HepG2 (cell line): Measurements from ENCODE around the gene DHH. TPM values are rescaled to one million over a fixed set of nuclear protein-coding genes. Genes with fewer than 3 reads are reported as not detected.

Experiments
- ATAC-seq: fragments of 200-7000 bp; cut with Tn5 transposase; 3 replicates; pipeline ENCODE4 v1.9.1; 2020; ENCODE audit warnings: mild to moderate bottlenecking, moderate library complexity
- BruUV-seq: library from RNA; stranded (reverse); fragments of 400-500 nt; replicated peaks from 2 replicates; lab custom pipeline; 2021; lab: Mats Ljungman, UMichigan
- CTCF ChIA-PET: fragments of 300-600 bp; formaldehyde crosslinking; extraction: SDS; loops from one replicate; lab custom pipeline; 2021; ENCODE audit warnings: low total read pairs, inconsistent platforms, low intra/inter-chr PET ratio; lab: Yijun Ruan, JAX
- POLR2A ChIA-PET: fragments of 350-600 bp; sonication (Branson Sonifier 250); formaldehyde crosslinking; loops from one replicate; lab custom pipeline; 2020; ENCODE audit warnings: antibody characterized with exemption, inconsistent platforms; lab: Yijun Ruan, JAX
- DNase-seq: peaks from one replicate; pipeline ENCODE4 v3.0.0-alpha.2; 2015; ENCODE audit warnings: low spot score
- FAIRE-seq: peaks from 3 replicates; lab custom pipeline; 2011; peaks lifted over from hg19 to GRCh38; lab: Jason Lieb, UNC
- H2AFZ ChIP-seq: one replicate; pipeline ENCODE4 v1.6.1; 2011; ENCODE audit warnings: low read length, inconsistent platforms
- H3K27ac ChIP-seq: fragments of 300-600 bp; 3 replicates; pipeline ENCODE4 v1.8.0; 2011; ENCODE audit warnings: mixed run types, mild to moderate bottlenecking, mixed read lengths, low read length, inconsistent platforms; ENCODE audit not compliant: insufficient read depth; ENCODE audit errors: extremely low read length
- H3K27me3 ChIP-seq, 2 experiments: fragments of 200-600 bp in 1 of 2; 2 replicates in 1 of 2; 3 replicates in 1 of 2; pipeline versions ENCODE4 v1.6.0 to v1.8.0; 2011; ENCODE audit warnings: low read length in 2 of 2, mild to moderate bottlenecking in 2 of 2, moderate library complexity in 2 of 2, inconsistent platforms in 1 of 2; ENCODE audit not compliant: insufficient read depth in 2 of 2, control insufficient read depth in 1 of 2
- H3K36me3 ChIP-seq, 2 experiments: fragments of 200-600 bp in 1 of 2; replicated peaks in 1 of 2; 2 replicates in 1 of 2; 3 replicates in 1 of 2; pipeline versions ENCODE4 v1.5.1 to v1.8.0; 2011; ENCODE audit warnings: low read length in 2 of 2, inconsistent platforms in 1 of 2; ENCODE audit not compliant: insufficient read depth in 2 of 2, control insufficient read depth in 1 of 2
- H3K4me1 ChIP-seq: 2 replicates; pipeline ENCODE4 v1.5.1; 2012; ENCODE audit warnings: low read length, inconsistent platforms; ENCODE audit not compliant: insufficient read depth
- H3K4me2 ChIP-seq: 2 replicates; pipeline ENCODE4 v1.6.0; 2011; ENCODE audit warnings: low read depth, low read length, inconsistent platforms
- H3K4me3 ChIP-seq, 3 experiments: fragments of 200-600 bp in 1 of 3; sonication (generic), shearing (Covaris generic) in 1 of 3; replicated peaks in 1 of 3; 2 replicates each; pipeline ENCODE4 v1.5.1; 2011 to 2016; ENCODE audit warnings: low read length in 3 of 3, inconsistent platforms in 2 of 3, low read depth in 2 of 3, mild to moderate bottlenecking in 2 of 3, control low read depth in 1 of 3, mixed read lengths in 1 of 3; ENCODE audit not compliant: insufficient read depth in 1 of 3
- H3K79me2 ChIP-seq: one replicate; pipeline ENCODE4 v1.6.1; 2011; ENCODE audit warnings: low read length, inconsistent platforms; ENCODE audit not compliant: insufficient read depth
- H3K9ac ChIP-seq: 2 replicates; pipeline ENCODE4 v1.6.0; 2011; ENCODE audit warnings: mild to moderate bottlenecking, low read depth, low read length, inconsistent platforms; ENCODE audit not compliant: insufficient read depth
- H3K9me3 ChIP-seq: 2 replicates; pipeline ENCODE4 v1.5.1; 2012; ENCODE audit warnings: mild to moderate bottlenecking, low read length
- H4K20me1 ChIP-seq: 2 replicates; pipeline ENCODE4 v1.6.0; 2011; ENCODE audit warnings: inconsistent platforms, mild to moderate bottlenecking, low read length, moderate library complexity; ENCODE audit not compliant: insufficient read depth
- ARHGAP35 ChIP-seq: sonication (generic); formaldehyde crosslinking; IDR thresholded peaks from 2 replicates; pipeline ENCODE4 v1.9.0; 2022; ENCODE audit warnings: mild to moderate bottlenecking, inconsistent platforms, moderate library complexity, missing genetic modification reagents, borderline replicate concordance
- ARNT2 ChIP-seq: sonication (generic); formaldehyde crosslinking; IDR thresholded peaks from 2 replicates; pipeline ENCODE4 v1.8.0; 2022; ENCODE audit warnings: mild to moderate bottlenecking, low read depth, missing genetic modification reagents, moderate library complexity
- EEA1 ChIP-seq: sonication (generic); formaldehyde crosslinking; IDR thresholded peaks from 2 replicates; pipeline ENCODE4 v1.5.1; 2020; ENCODE audit warnings: mild to moderate bottlenecking, missing genetic modification reagents, borderline replicate concordance
- ELF4 ChIP-seq: sonication (generic); formaldehyde crosslinking; IDR thresholded peaks from 2 replicates; pipeline ENCODE4 v1.5.0; 2020; ENCODE audit warnings: missing genetic modification reagents, mild to moderate bottlenecking, moderate library complexity, borderline replicate concordance
- HHEX ChIP-seq: IDR thresholded peaks from 2 replicates; pipeline ENCODE4 v1.6.1; 2016; ENCODE audit warnings: control low read depth
- KDM4B ChIP-seq: sonication (generic); formaldehyde crosslinking; IDR thresholded peaks from 2 replicates; pipeline ENCODE4 v1.4.0; 2020; ENCODE audit warnings: missing genetic modification reagents
- MAZ ChIP-seq, 2 experiments: sonication (generic) in 1 of 2; formaldehyde crosslinking in 1 of 2; IDR thresholded peaks; 2 replicates each; pipeline versions ENCODE4 v1.5.0 to v1.6.1; 2012 to 2020; ENCODE audit warnings: low read depth in 2 of 2, mild to moderate bottlenecking in 2 of 2, borderline replicate concordance in 1 of 2, improper control_type of control experiment in 1 of 2, low read length in 1 of 2, missing genetic modification reagents in 1 of 2, moderate library complexity in 1 of 2
- PCBP1 ChIP-seq: fragments of 200-400 bp; formaldehyde crosslinking; IDR thresholded peaks from 2 replicates; pipeline ENCODE4 v1.6.1; 2017; ENCODE audit warnings: mild to moderate bottlenecking, low read depth, low read length, borderline replicate concordance
- PHF20 ChIP-seq: sonication (generic); formaldehyde crosslinking; IDR thresholded peaks from 2 replicates; pipeline ENCODE4 v1.5.0; 2020; ENCODE audit warnings: mild to moderate bottlenecking, missing genetic modification reagents
- RAD51 ChIP-seq: fragments of 450-650 bp; IDR thresholded peaks from 2 replicates; pipeline ENCODE4 v1.6.1; 2016; ENCODE audit warnings: borderline replicate concordance
- SALL1 ChIP-seq: sonication (generic); formaldehyde crosslinking; IDR thresholded peaks from 2 replicates; pipeline ENCODE4 v1.8.0; 2022; ENCODE audit warnings: mild to moderate bottlenecking, missing genetic modification reagents
- TAF1 ChIP-seq: sonication (generic); formaldehyde crosslinking; IDR thresholded peaks from 2 replicates; pipeline ENCODE4 v1.4.0; 2020; ENCODE audit warnings: missing genetic modification reagents
- ZMAT3 ChIP-seq: sonication (generic); formaldehyde crosslinking; conservative IDR thresholded peaks from 2 replicates; pipeline ENCODE4 v1.7.0; 2021; ENCODE audit warnings: missing genetic modification reagents
- ZMYM3 ChIP-seq: sonication (generic); formaldehyde crosslinking; IDR thresholded peaks from 2 replicates; pipeline ENCODE4 v1.5.1; 2020; ENCODE audit warnings: mild to moderate bottlenecking, missing genetic modification reagents
- ZNF44 ChIP-seq: sonication (generic); formaldehyde crosslinking; IDR thresholded peaks from 2 replicates; pipeline ENCODE4 v1.5.1; 2020; ENCODE audit warnings: mild to moderate bottlenecking, missing genetic modification reagents
- ZNF607 ChIP-seq: sonication (generic); formaldehyde crosslinking; IDR thresholded peaks from 2 replicates; pipeline ENCODE4 v1.5.1; 2020; ENCODE audit warnings: missing genetic modification reagents, mild to moderate bottlenecking, borderline replicate concordance
- ZNF616 ChIP-seq: sonication (generic); formaldehyde crosslinking; IDR thresholded peaks from 2 replicates; pipeline ENCODE4 v1.5.0; 2020; ENCODE audit warnings: low read depth, mild to moderate bottlenecking, missing genetic modification reagents
- ZNF766 ChIP-seq: sonication (generic); formaldehyde crosslinking; IDR thresholded peaks from 2 replicates; pipeline ENCODE4 v1.5.0; 2020; ENCODE audit warnings: missing genetic modification reagents, borderline replicate concordance
- ZNF816 ChIP-seq: sonication (generic); formaldehyde crosslinking; IDR thresholded peaks from 2 replicates; pipeline ENCODE4 v1.8.0; 2022; ENCODE audit warnings: missing genetic modification reagents, mild to moderate bottlenecking, borderline replicate concordance
- ZNF83 ChIP-seq: sonication (generic); formaldehyde crosslinking; IDR thresholded peaks from 2 replicates; pipeline ENCODE4 v1.4.0; 2020; ENCODE audit warnings: missing genetic modification reagents, mild to moderate bottlenecking, borderline replicate concordance
- ZSCAN21 ChIP-seq: sonication (generic); formaldehyde crosslinking; IDR thresholded peaks from 2 replicates; pipeline ENCODE4 v1.8.0; 2022; ENCODE audit warnings: mild to moderate bottlenecking, missing genetic modification reagents, moderate library complexity, borderline replicate concordance
- WGBS: methylation state at CpG from one replicate; pipeline ENCODE4 v1.1.6; 2017; ENCODE audit warnings: low lambda C conversion rate; 5-methylcytosine and 5-hydroxymethylcytosine counted together
- in situ Hi-C: cut with HindIII; loops from 2 replicates; pipeline ENCODE4 v1.10.0; 2017; ENCODE audit warnings: low pct_unique_long_range_greater_than_20kb; ENCODE audit not compliant: extremely low pct_ligation_motif_present
- intact Hi-C: fragments of 100-400 bp; cut with micrococcal nuclease; formaldehyde crosslinking; loops from one replicate; pipeline ENCODE4 v1.10.0; 2022; ENCODE audit not compliant: unreplicated experiment
- polyA plus RNA-seq, 8 experiments: library from polyadenylated mRNA; depleted of rRNA in 3 of 8; stranded (reverse) in 7 of 8; unstranded in 1 of 8; fragments of >200 nt; fragmentation: Illumina TruSeq in 4 of 8; extraction: Trizol in 4 of 8; gene quantifications; 2 replicates each; pipeline versions ENCODE4 v1.2.1 to v1.2.3, GENCODE V29; 2011 to 2016; ENCODE audit warnings: low read depth in 4 of 8, missing spikeins in 1 of 8, mixed read lengths in 1 of 8; ENCODE audit not compliant: insufficient read depth in 1 of 8
- total RNA-seq, 5 experiments: library from RNA; depleted of rRNA; stranded (reverse); fragments of >200 nt; fragmentation: Illumina TruSeq; extraction: Trizol; gene quantifications; 2 replicates each; pipeline ENCODE4 v1.2.3, GENCODE V29; 2016; ENCODE audit warnings: low read depth in 1 of 5
- TF ChIP-seq, protein P1 (sequence below): sonication (generic); formaldehyde crosslinking; IDR thresholded peaks from 2 replicates; pipeline ENCODE4 v1.8.1; 2023; ENCODE audit warnings: mild to moderate bottlenecking, moderate library complexity, missing genetic modification reagents

The DHH gene
- total and polyA plus RNA-seq, 2 of the 13 experiments (the other 11 are each of a cell fraction or from before 2014, with no cell fraction given) = not detected

GRCh38 chr12:49130151-49131050 lies 35.8 kb upstream of the DHH start:
- ChIA-PET CTCF (interaction anchor here (0.7 to 2.0 kb wide), 2 partner anchors 42 to 67 kb away, joined by 3 to 8 read pairs; no protein-coding TSS in a partner anchor), POLR2A (interaction anchor here (0.5 to 4.0 kb wide), 41 partner anchors 9 to 980 kb away, joined by 3 to 57 read pairs (median 3); partner anchors contain the start of genes DDX23, LMBR1L, RHEBL1 and RND1)
- peaks cover 7 to 23% of the 10 kb centered on the region in 2 experiments for H3K36me3 ChIP-seq
- WGBS = 5% methylated on average over 15 of the region's 66 CpGs
- FAIRE-seq (no peak), ATAC-seq (peak; percentile 74), DNase-seq (peak; percentile 85)
- TSS peak; percentile 67 for BruUV-seq
- peaks cover 17% of the 10 kb centered on the region for H4K20me1 ChIP-seq
- peaks cover 45% of the 10 kb centered on the region for H3K4me1 ChIP-seq
- H3K4me3 ChIP-seq = peak overlapping the region; percentile 72 to 94 (median 82)
- H3K9ac ChIP-seq = peak overlapping the region; percentile 94
- peak overlapping the region; percentile 96 for H3K27ac ChIP-seq
- no peaks in the 10 kb centered on the region for H3K9me3 ChIP-seq
- peak overlapping the region; percentile 91 for H3K4me2 ChIP-seq
- H3K79me2 ChIP-seq = peaks cover 19% of the 10 kb centered on the region
- in situ Hi-C loops = no loop called here
- H3K27me3 ChIP-seq = no peaks in the 10 kb centered on the region
- H2AFZ ChIP-seq = no peak overlapping the region
- intact Hi-C loops = loop anchor here (1.0 to 5.0 kb wide), 2 partner anchors 105 to 113 kb away; partner anchors contain the start of gene PRKAG1
- peak; percentile 79 for TF ChIP-seq ZNF816
- TF ChIP-seq HHEX (CRISPR knock-in tag) = no peak
- TF ChIP-seq RAD51 = no peak; the same call in 1 of the 2 replicates
- TF ChIP-seq MAZ (IDR thresholded peaks at IDR 0.05; ENCODE audit: borderline replicate concordance, low read depth, low read length) = peak; percentile 88
- peak; percentile 86; the same call in 1 of the 2 replicates for TF ChIP-seq MAZ (CRISPR knock-in tag; IDR thresholded peaks at IDR 0.05; ENCODE audit: low read depth)
- peak; percentile 98 for TF ChIP-seq ZMAT3 (CRISPR knock-in tag)
- TF ChIP-seq PHF20 (CRISPR knock-in tag) = peak; percentile 84
- peak; percentile 50 for TF ChIP-seq TAF1
- TF ChIP-seq, protein P1, sequence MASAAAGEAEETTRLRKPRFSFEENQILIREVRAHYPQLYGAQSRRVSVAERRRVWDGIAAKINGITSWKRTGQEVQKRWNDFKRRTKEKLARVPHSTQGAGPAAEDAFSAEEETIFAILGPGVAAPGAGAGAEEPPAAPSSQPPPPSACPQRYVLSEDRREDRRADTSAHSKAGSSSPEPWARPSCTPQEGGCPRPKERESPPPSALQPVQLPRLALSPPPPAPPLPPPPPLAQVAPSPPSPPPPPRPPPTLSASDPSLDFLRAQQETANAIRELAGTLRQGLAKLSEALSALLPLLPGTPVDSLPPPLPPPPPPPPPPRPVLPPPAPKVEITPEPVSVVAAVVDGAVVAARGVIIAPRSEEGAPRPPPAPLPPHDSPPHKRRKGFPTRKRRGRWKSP (CRISPR knock-in tag) = peak; percentile 89
- no peak; the same call in 1 of the 2 replicates for TF ChIP-seq ZNF44
- peak; percentile 93; the same call in 1 of the 2 replicates for TF ChIP-seq EEA1 (CRISPR knock-in tag)
- peak; percentile 34 for TF ChIP-seq ARHGAP35 (CRISPR knock-in tag)
- peak; percentile 44 for TF ChIP-seq SALL1 (CRISPR knock-in tag)
- no peak; the same call in none of the 2 replicates for TF ChIP-seq ZSCAN21 (CRISPR knock-in tag)
- TF ChIP-seq ZMYM3 = no peak
- 0 out of 2 replicates have a peak, but pooled peaks have one; percentile 54 for TF ChIP-seq ZNF616 (CRISPR knock-in tag)
- TF ChIP-seq ARNT2 (CRISPR knock-in tag) = peak; percentile 92
- TF ChIP-seq PCBP1 = no peak
- TF ChIP-seq ZNF83 (CRISPR knock-in tag) = 0 out of 2 replicates have a peak, but pooled peaks have one; percentile 78
- TF ChIP-seq ELF4 = 0 out of 2 replicates have a peak, but pooled peaks have one; percentile 60
- no peak for TF ChIP-seq KDM4B (CRISPR knock-in tag)
- no peak; the same call in none of the 2 replicates for TF ChIP-seq ZNF766
- peak; percentile 69 for TF ChIP-seq ZNF607
